H1 (cell line): ENCODE data around the gene DENND5B.
A peak's percentile ranks its signal among the peaks of the same experiment; 100 is the strongest.

ENCODE experiments used
- EP300 ChIP-seq, 2 experiments: IDR thresholded peaks; 1 replicate in 1 of 2; 2 replicates in 1 of 2; pipeline ENCODE4 v1.6.1; 2011 to 2012; ENCODE audit warnings: low read depth in 2 of 2, low read length in 2 of 2, mild to moderate bottlenecking in 2 of 2, borderline replicate concordance in 1 of 2, inconsistent platforms in 1 of 2, moderate library complexity in 1 of 2
- EZH2 ChIP-seq: fragments of 200-600 bp; sonication (generic); IDR thresholded peaks from 2 replicates; pipeline ENCODE4 v1.7.1; 2012; ENCODE audit warnings: low read depth, mild to moderate bottlenecking, moderate library complexity, low read length, inconsistent platforms; ENCODE audit not compliant: severe bottlenecking
- FOSL1 ChIP-seq: IDR thresholded peaks from 2 replicates; pipeline ENCODE4 v1.6.1; 2011; ENCODE audit warnings: mild to moderate bottlenecking, low read depth, low read length, moderate library complexity; ENCODE audit not compliant: insufficient read depth
- KDM1A ChIP-seq: fragments of 200-600, 300-600 bp; sonication (generic); IDR thresholded peaks from 2 replicates; pipeline ENCODE4 v1.7.1; 2016; ENCODE audit warnings: mild to moderate bottlenecking, low read length, borderline replicate concordance
- NRF1 ChIP-seq: IDR thresholded peaks from 2 replicates; pipeline ENCODE4 v1.6.1; 2011; ENCODE audit warnings: mild to moderate bottlenecking, low read depth, low read length, improper control_type of control experiment
- POLR2A ChIP-seq, 2 experiments: IDR thresholded peaks; 1 replicate in 1 of 2; 2 replicates in 1 of 2; pipeline ENCODE4 v1.6.1; 2011; ENCODE audit warnings: low read depth in 2 of 2, low read length in 2 of 2, mild to moderate bottlenecking in 2 of 2; ENCODE audit errors: control extremely low read depth in 1 of 2
- TF ChIP-seq, protein P1 (sequence below), 3 experiments: IDR thresholded peaks; 1 replicate in 2 of 3; 2 replicates in 1 of 3; pipeline versions ENCODE4 v1.5.1 to v1.6.1; 2011; ENCODE audit warnings: low read length in 3 of 3, mild to moderate bottlenecking in 3 of 3, inconsistent platforms in 2 of 3, low read depth in 1 of 3, moderate library complexity in 1 of 3; ENCODE audit not compliant: insufficient read depth in 1 of 3; ENCODE audit errors: control extremely low read depth in 1 of 3
- TF ChIP-seq, protein P2 (sequence below): IDR thresholded peaks from 2 replicates; pipeline ENCODE4 v1.6.1; 2011; ENCODE audit warnings: low read length, improper control_type of control experiment

DNA sequence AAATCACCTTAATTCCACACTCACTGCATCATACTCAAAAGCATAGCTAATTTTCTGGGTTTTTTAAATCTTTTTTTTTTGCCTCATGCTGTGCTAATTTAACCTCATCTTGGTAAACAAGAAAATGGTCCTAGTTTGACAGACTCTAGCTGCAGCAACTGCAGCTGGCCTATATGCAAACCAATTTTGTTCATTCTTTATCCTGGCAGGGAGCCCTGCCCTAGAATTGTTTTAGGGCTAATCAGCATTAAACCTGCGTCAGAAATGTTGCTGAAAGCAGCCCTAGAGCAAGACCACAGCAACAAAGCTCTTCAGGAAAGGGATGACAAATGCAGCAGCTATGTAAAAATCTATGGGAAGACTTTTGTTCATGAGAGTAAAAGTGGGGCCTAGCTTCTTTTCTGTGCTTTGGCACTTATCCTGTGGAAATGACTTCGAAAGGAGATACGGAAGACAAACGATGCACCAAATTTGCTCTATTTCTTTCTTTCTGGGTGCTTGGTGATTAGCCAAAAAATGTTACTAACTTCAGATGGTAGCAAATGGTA lies 72.2 kb downstream of the DENND5B start:
- TF ChIP-seq, protein P1, sequence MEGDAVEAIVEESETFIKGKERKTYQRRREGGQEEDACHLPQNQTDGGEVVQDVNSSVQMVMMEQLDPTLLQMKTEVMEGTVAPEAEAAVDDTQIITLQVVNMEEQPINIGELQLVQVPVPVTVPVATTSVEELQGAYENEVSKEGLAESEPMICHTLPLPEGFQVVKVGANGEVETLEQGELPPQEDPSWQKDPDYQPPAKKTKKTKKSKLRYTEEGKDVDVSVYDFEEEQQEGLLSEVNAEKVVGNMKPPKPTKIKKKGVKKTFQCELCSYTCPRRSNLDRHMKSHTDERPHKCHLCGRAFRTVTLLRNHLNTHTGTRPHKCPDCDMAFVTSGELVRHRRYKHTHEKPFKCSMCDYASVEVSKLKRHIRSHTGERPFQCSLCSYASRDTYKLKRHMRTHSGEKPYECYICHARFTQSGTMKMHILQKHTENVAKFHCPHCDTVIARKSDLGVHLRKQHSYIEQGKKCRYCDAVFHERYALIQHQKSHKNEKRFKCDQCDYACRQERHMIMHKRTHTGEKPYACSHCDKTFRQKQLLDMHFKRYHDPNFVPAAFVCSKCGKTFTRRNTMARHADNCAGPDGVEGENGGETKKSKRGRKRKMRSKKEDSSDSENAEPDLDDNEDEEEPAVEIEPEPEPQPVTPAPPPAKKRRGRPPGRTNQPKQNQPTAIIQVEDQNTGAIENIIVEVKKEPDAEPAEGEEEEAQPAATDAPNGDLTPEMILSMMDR (IDR thresholded peaks at IDR 0.05; ENCODE audit: control extremely low read depth in 1 of 3, insufficient read depth in 1 of 3, low read depth in 1 of 3, low read length in 3 of 3) = no peak
- no peak for TF ChIP-seq FOSL1
- no peak for TF ChIP-seq POLR2A (IDR thresholded peaks at IDR 0.05; ENCODE audit: control extremely low read depth in 1 of 2, low read depth in 2 of 2, low read length in 2 of 2)
- no peak for TF ChIP-seq EZH2
- TF ChIP-seq EP300 (IDR thresholded peaks at IDR 0.05; ENCODE audit: borderline replicate concordance in 1 of 2, low read depth in 2 of 2, low read length in 2 of 2) = peak in 1 of 2 experiments; percentile 43; a peak in 1 of 3 replicates
- TF ChIP-seq KDM1A = no peak
- TF ChIP-seq, protein P2, sequence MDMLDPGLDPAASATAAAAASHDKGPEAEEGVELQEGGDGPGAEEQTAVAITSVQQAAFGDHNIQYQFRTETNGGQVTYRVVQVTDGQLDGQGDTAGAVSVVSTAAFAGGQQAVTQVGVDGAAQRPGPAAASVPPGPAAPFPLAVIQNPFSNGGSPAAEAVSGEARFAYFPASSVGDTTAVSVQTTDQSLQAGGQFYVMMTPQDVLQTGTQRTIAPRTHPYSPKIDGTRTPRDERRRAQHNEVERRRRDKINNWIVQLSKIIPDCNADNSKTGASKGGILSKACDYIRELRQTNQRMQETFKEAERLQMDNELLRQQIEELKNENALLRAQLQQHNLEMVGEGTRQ = no peak
- no peak for TF ChIP-seq NRF1
